Esophagus muscularis mucosa (tissue), 4 donors: ENCODE measurements around the gene AGA. TPM values are rescaled to one million over a fixed set of nuclear protein-coding genes. Genes with fewer than 3 reads are reported as not detected.

Experiments
- DNase-seq: peaks from one replicate; pipeline ENCODE4 v3.0.0-alpha.2; 2017; ENCODE audit errors: extremely low spot score
- H3K27ac ChIP-seq, 4 donors: fragments of 200-600 bp; sonication (generic); replicated peaks in 1 of 4; 1 replicate in 3 of 4; 2 replicates in 1 of 4; pipeline ENCODE4 v1.5.1; 2016 to 2019; ENCODE audit warnings: mild to moderate bottlenecking in 1 of 4
- H3K27me3 ChIP-seq, 4 donors: fragments of 200-600 bp; sonication (generic); one replicate each; pipeline versions ENCODE4 v1.5.1 to v1.6.0; 2016 to 2019
- H3K36me3 ChIP-seq, 4 donors: fragments of 200-600 bp; sonication (generic); one replicate each; pipeline ENCODE4 v1.5.1; 2016 to 2019
- H3K4me1 ChIP-seq, 4 donors: fragments of 200-600 bp; sonication (generic); one replicate each; pipeline ENCODE4 v1.5.1; 2016 to 2019
- H3K4me3 ChIP-seq, 4 donors: fragments of 200-600 bp; sonication (generic); 1 replicate in 2 of 4; 2 replicates in 2 of 4; pipeline ENCODE4 v1.5.1; 2016 to 2019; ENCODE audit warnings: mild to moderate bottlenecking in 4 of 4, moderate library complexity in 1 of 4
- H3K9me3 ChIP-seq, 4 donors: fragments of 200-600 bp; sonication (generic); 1 replicate in 3 of 4; 2 replicates in 1 of 4; pipeline ENCODE4 v1.5.1; 2016 to 2019
- CTCF ChIP-seq, 3 experiments: fragments of 200-600 bp in 2 of 3; fragments of 450-650 bp in 1 of 3; sonication (generic) in 2 of 3; IDR thresholded peaks; one replicate each; pipeline ENCODE4 v1.5.1; 2017 to 2019; ENCODE audit warnings: antibody characterized with exemption in 3 of 3, mild to moderate bottlenecking in 2 of 3, moderate library complexity in 1 of 3
- EP300 ChIP-seq: sonication (generic); formaldehyde crosslinking; IDR thresholded peaks from one replicate; pipeline ENCODE4 v1.6.1; 2017; ENCODE audit warnings: antibody characterized with exemption
- POLR2A ChIP-seq: fragments of 450-650 bp; IDR thresholded peaks from one replicate; pipeline ENCODE4 v1.6.1; 2017; ENCODE audit warnings: antibody characterized with exemption, moderate library complexity, mild to moderate bottlenecking, low read depth
- POLR2AphosphoS5 ChIP-seq, 2 donors: sonication (generic); formaldehyde crosslinking; IDR thresholded peaks; one replicate each; pipeline ENCODE4 v1.6.1; 2017; ENCODE audit warnings: antibody characterized with exemption in 2 of 2
- WGBS: methylation state at CpG from one replicate; pipeline ENCODE4 v1.1.5; 2018; 5-methylcytosine and 5-hydroxymethylcytosine counted together
- intact Hi-C: fragments of 100-400 bp; cut with DNase I; formaldehyde crosslinking; loops from one replicate; pipeline ENCODE4 v1.15.1; 2023
- total RNA-seq, 4 donors: library from RNA; depleted of rRNA; stranded (reverse); fragments of >200 nt; gene quantifications; one replicate each; pipeline versions ENCODE4 v1.1.0 to v1.2.1, GENCODE V29; 2016

The AGA gene
- total RNA-seq, 4 donors from 2014 or later, result 7.5 to 17.4 (median 9.7) TPM

GRCh38 chr4:177446586-177446985, 4.3 kb upstream of the AGA start:
- H3K4me1 ChIP-seq, result peaks cover under 1 to 9% (median 8%) of the 10 kb centered on the region in 4 donors
- intact Hi-C loops, result no loop called here
- TF ChIP-seq POLR2A (no peak), POLR2AphosphoS5 (IDR thresholded peaks at IDR 0.05) (no peak), CTCF (IDR thresholded peaks at IDR 0.05) (no peak), EP300 (no peak)

GRCh38 chr4:177444911-177445736, 2.9 kb upstream of the AGA start:
- Histone ChIP-seq H3K27ac (no peak overlapping the region), H3K27me3 (no peaks in the 10 kb centered on the region), H3K4me3 (peak overlapping the region in 1 of 4 donors; percentile 26), H3K9me3 (no peaks in the 10 kb centered on the region), H3K36me3 (no peaks in the 10 kb centered on the region), H3K4me1 (peaks cover 5 to 18% (median 17%) of the 10 kb centered on the region in 4 donors)
- intact Hi-C loops, result no loop called here
- no peak for TF ChIP-seq EP300
- TF ChIP-seq CTCF (IDR thresholded peaks at IDR 0.05), result no peak
- no peak for TF ChIP-seq POLR2A
- no peak for TF ChIP-seq POLR2AphosphoS5 (IDR thresholded peaks at IDR 0.05)
- WGBS, result 86% methylated on average over 26 of the region's 26 CpGs
- no peak for DNase-seq

More at GRCh38 chr4:177446586-177446985, 4.3 kb upstream of the AGA start:
- 93% methylated on average over 2 of the region's 2 CpGs for WGBS
- H3K27ac ChIP-seq, result no peak overlapping the region
- no peak overlapping the region for H3K4me3 ChIP-seq
- DNase-seq, result no peak
- H3K36me3 ChIP-seq, result no peaks in the 10 kb centered on the region
- no peaks in the 10 kb centered on the region for H3K27me3 ChIP-seq
- no peaks in the 10 kb centered on the region for H3K9me3 ChIP-seq

GRCh38 chr4:177441061-177441802, 1.0 kb downstream of the AGA start:
- 56% methylated on average over 12 of the region's 12 CpGs for WGBS
- intact Hi-C loops, result no loop called here
- H3K36me3 ChIP-seq, result peaks cover 0 to 29% (median 15%) of the 10 kb centered on the region in 4 donors

GRCh38 chr4:177436456-177436855, 5.8 kb downstream of the AGA start:
- Histone ChIP-seq H3K9me3 (no peaks in the 10 kb centered on the region), H3K4me1 (peaks cover 4 to 9% (median 8%) of the 10 kb centered on the region in 4 donors), H3K27me3 (no peaks in the 10 kb centered on the region), H3K27ac (no peak overlapping the region), H3K4me3 (no peak overlapping the region), H3K36me3 (peaks cover 9 to 73% (median 31%) of the 10 kb centered on the region in 4 donors)
- WGBS, result 91% methylated on average over 7 of the region's 7 CpGs
- intact Hi-C loops, result no loop called here
- DNase-seq, result no peak
- TF ChIP-seq POLR2AphosphoS5 (IDR thresholded peaks at IDR 0.05) (no peak), POLR2A (no peak), EP300 (no peak), CTCF (IDR thresholded peaks at IDR 0.05) (no peak)

More at GRCh38 chr4:177441061-177441802, 1.0 kb downstream of the AGA start:
- H3K27ac ChIP-seq, result peak overlapping the region; percentile 90 to 92 (median 92)
- TF ChIP-seq POLR2AphosphoS5 (IDR thresholded peaks at IDR 0.05), result no peak
- H3K4me3 ChIP-seq, result peak overlapping the region; percentile 65 to 78 (median 70)
- no peaks in the 10 kb centered on the region for H3K27me3 ChIP-seq
- H3K9me3 ChIP-seq, result no peaks in the 10 kb centered on the region
- DNase-seq, result no peak
- peaks cover 5 to 18% (median 17%) of the 10 kb centered on the region in 4 donors for H3K4me1 ChIP-seq

GRCh38 chr4:177434667-177435066, 7.6 kb downstream of the AGA start:
- Histone ChIP-seq H3K36me3 (peaks cover 10 to 88% (median 34%) of the 10 kb centered on the region in 4 donors), H3K9me3 (no peaks in the 10 kb centered on the region), H3K27ac (no peak overlapping the region), H3K4me3 (no peak overlapping the region), H3K27me3 (no peaks in the 10 kb centered on the region), H3K4me1 (no peaks in the 10 kb centered on the region)
- intact Hi-C loops, result no loop called here
- WGBS, result 97% methylated on average over 8 of the region's 8 CpGs
- no peak for TF ChIP-seq POLR2AphosphoS5 (IDR thresholded peaks at IDR 0.05)
- TF ChIP-seq CTCF (IDR thresholded peaks at IDR 0.05), result no peak
- no peak for TF ChIP-seq POLR2A
- TF ChIP-seq EP300, result no peak
- no peak for DNase-seq
